Measurements from ENCODE around the gene GADD45B.

Gene GADD45B

GRCh38 chr19:2519482-2519881 lies 43.6 kb downstream of the GADD45B start:
- DNase-seq: no peak

DNA sequence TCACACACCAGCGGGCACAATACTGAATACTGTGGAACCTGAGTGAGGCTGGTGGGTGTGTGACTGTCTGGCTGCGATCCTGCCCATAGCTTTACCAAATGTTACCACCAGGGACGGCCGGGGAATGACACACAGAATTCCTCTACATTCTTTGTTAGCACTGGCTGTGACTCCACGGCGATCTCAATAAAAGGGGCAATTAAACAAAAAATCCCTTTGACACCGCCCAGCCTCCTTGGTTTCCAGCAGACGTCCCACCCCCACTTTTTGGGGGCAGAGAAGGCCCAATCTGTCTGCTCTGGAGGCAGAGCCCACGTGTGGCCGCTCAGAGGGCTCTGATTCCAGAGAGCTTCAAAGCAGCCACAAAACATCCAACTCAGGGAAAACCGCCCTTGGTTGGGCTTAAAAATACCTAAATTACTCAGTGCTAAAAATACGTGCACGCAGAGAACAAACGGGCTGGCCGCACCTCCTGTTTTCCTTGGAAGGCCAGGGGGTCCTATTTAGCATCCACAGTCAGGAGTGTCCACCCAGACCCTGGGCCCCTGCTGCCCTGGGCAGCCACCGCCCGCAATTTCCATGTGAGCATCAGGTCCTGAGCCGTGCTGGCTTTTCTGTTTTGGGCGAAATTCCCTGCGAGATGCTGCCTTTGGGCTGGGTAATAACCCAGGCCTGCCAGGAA lies 47.8 kb downstream of the GADD45B start:
- no peak for DNase-seq

- no peak for DNase-seq
Observed at GRCh38 chr19:2524361-2524839, 48.5 kb downstream of the GADD45B start.

DNA sequence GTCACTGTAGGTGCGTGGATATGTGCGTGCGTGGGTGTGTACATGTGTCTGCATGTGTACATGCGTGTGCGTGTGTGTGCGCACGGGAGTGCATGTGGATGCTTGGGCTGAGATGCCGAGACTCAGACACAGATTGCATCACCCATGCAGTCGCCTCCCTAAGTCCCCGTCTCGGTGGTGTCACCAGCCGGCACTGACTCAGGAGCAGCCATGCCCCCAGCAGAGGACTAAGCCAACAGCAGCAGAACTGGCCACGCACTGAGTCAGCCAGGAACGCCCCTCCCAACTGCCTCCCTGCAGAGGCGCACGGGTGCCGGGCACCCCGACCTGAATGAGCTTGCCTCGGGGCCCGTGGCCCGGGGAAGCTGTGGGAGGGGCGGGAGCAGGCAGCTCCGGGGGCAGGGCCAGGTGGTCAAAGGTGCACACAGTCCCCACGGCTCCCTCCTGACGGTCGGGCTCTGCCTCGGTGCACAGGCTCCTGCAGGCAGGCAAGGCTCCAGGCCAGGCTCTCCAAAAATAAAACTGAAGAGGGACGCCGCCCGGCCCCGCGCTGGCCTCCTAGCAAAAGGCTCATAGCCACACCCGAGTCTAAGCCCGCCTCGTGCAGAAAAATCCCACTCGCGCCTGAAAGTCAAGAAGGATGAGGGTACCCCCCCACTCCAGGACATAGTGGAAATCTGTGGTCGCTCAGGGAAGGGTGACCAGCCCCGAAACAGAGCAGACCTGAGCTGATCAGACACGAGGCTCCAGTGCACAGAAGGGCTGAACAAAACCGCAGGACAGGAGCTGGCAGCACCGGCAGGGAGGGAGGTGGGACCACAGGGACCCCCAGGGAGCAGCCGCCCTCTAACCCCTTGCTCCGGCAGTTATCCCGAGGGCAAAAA lies 49.2 kb downstream of the GADD45B start:
- DNase-seq: no peak

DNA sequence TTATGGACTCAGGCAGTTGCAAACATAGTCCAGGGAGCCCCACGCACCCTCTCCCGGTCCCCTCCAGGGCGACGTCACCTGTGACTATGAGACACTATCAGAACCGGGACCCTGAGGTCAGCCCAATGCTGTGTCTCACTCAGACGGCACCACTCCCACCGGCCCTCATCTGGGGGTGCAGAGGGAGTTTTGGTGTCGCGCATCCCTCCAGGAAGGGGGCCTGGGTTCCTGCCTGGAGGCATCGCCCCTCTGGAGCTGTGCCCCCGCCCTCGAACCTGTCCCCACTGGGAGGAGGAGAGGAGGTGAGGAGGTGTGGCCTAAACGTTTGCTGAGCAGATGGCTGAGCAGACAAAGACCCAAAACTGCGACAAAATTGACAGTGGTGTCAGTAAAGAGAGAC lies 51.2 kb downstream of the GADD45B start:
- DNase-seq: no peak

- no peak for DNase-seq
Observed at GRCh38 chr19:2527686-2528085, 51.8 kb downstream of the GADD45B start.
